ENCODE measurements around the gene OBSCN. TPM values are rescaled to one million over a fixed set of nuclear protein-coding genes. Genes with fewer than 3 reads are reported as not detected.

The OBSCN gene
- total and polyA plus RNA-seq, 2 donors (not counting 3 experiments of a cell fraction or from before 2014, with no cell fraction given), result 1.5 to 2.9 TPM

- Histone ChIP-seq H2AFZ (ENCODE audit: low read depth, low read length) (no peak overlapping the region), H3K27ac (ENCODE audit: insufficient read depth, low read depth, low read length) (no peak overlapping the region), H3K36me3 (ENCODE audit: control insufficient read depth in 2 of 2, extremely low read depth in 1 of 2, insufficient read depth in 2 of 2, low read length in 2 of 2) (no peaks in the 10 kb centered on the region), H3K9ac (replicated peaks; ENCODE audit: extremely low read depth, insufficient read depth, low read length) (no peak overlapping the region), H3K9me3 (replicated peaks; ENCODE audit: control insufficient read depth, insufficient read depth, low read length) (no peaks in the 10 kb centered on the region), H4K20me1 (replicated peaks; ENCODE audit: control insufficient read depth, extremely low read depth, insufficient read depth, low read length) (no peaks in the 10 kb centered on the region), H3K4me3 (replicated peaks in 1 of 3; ENCODE audit: insufficient read depth in 1 of 3, low read depth in 1 of 3, low read length in 3 of 3) (no peak overlapping the region), H3K79me2 (ENCODE audit: control insufficient read depth, insufficient read depth, low read length) (no peaks in the 10 kb centered on the region), H3K4me2 (ENCODE audit: insufficient read depth, low read length) (no peak overlapping the region), H3K9me1 (replicated peaks; ENCODE audit: control insufficient read depth, extremely low read depth, insufficient read depth, low read length) (no peaks in the 10 kb centered on the region), H3K4me1 (ENCODE audit: control insufficient read depth, extremely low read depth, insufficient read depth, low read length) (no peaks in the 10 kb centered on the region), H3K27me3 (ENCODE audit: control insufficient read depth in 2 of 2, insufficient read depth in 2 of 2, low read length in 2 of 2) (no peaks in the 10 kb centered on the region)
- intact Hi-C loops (cut with micrococcal nuclease), result no loop called here
- dilution Hi-C loops (cut with MboI; ENCODE audit: extremely low pct_ligation_motif_present, low sequenced_read_pairs), result no loop called here
- ChIA-PET POLR2A (no interaction called here), CTCF (no interaction called here)
- no TSS peak for BruUV-seq (replicated peaks)
- no peak for FAIRE-seq
- TF ChIP-seq, protein P1, sequence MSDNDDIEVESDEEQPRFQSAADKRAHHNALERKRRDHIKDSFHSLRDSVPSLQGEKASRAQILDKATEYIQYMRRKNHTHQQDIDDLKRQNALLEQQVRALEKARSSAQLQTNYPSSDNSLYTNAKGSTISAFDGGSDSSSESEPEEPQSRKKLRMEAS (IDR thresholded peaks at IDR 0.05; ENCODE audit: insufficient read depth, insufficient read length), result no peak
- TF ChIP-seq POLR2AphosphoS5 (IDR thresholded peaks at IDR 0.05; ENCODE audit: insufficient read depth, low read depth, low read length), result no peak
- TF ChIP-seq, protein P2, sequence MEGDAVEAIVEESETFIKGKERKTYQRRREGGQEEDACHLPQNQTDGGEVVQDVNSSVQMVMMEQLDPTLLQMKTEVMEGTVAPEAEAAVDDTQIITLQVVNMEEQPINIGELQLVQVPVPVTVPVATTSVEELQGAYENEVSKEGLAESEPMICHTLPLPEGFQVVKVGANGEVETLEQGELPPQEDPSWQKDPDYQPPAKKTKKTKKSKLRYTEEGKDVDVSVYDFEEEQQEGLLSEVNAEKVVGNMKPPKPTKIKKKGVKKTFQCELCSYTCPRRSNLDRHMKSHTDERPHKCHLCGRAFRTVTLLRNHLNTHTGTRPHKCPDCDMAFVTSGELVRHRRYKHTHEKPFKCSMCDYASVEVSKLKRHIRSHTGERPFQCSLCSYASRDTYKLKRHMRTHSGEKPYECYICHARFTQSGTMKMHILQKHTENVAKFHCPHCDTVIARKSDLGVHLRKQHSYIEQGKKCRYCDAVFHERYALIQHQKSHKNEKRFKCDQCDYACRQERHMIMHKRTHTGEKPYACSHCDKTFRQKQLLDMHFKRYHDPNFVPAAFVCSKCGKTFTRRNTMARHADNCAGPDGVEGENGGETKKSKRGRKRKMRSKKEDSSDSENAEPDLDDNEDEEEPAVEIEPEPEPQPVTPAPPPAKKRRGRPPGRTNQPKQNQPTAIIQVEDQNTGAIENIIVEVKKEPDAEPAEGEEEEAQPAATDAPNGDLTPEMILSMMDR (IDR thresholded peaks at IDR 0.05; ENCODE audit: extremely low read depth in 1 of 2, insufficient read depth in 1 of 2, low read depth in 1 of 2, low read length in 2 of 2), result no peak
- TF ChIP-seq FOS (IDR thresholded peaks at IDR 0.05; ENCODE audit: borderline replicate concordance, insufficient read depth, low read length), result no peak
- TF ChIP-seq MYC (IDR thresholded peaks at IDR 0.05; ENCODE audit: low read depth, low read length), result no peak
- TF ChIP-seq JUN (IDR thresholded peaks at IDR 0.05; ENCODE audit: borderline replicate concordance, insufficient read depth, insufficient read length, low read depth), result no peak
- TF ChIP-seq GATA2 (IDR thresholded peaks at IDR 0.05; ENCODE audit: insufficient read depth, insufficient read length, low read depth, low read length), result no peak
- TF ChIP-seq POLR2A (IDR thresholded peaks at IDR 0.05; ENCODE audit: low read depth, low read length), result no peak
- TF ChIP-seq EZH2 (IDR thresholded peaks at IDR 0.05; ENCODE audit: borderline replicate concordance, low read depth, low read length, severe bottlenecking), result no peak
- DNase-seq (ENCODE audit: low read depth, low spot score), result no peak
These were observed 151.1 kb downstream of the OBSCN start for GRCh38 chr1:228358764-228359612.
